Measurements from ENCODE around the gene SOX18.
A peak's percentile ranks its signal among the peaks of the same experiment; 100 is the strongest.

The SOX18 gene

DNA sequence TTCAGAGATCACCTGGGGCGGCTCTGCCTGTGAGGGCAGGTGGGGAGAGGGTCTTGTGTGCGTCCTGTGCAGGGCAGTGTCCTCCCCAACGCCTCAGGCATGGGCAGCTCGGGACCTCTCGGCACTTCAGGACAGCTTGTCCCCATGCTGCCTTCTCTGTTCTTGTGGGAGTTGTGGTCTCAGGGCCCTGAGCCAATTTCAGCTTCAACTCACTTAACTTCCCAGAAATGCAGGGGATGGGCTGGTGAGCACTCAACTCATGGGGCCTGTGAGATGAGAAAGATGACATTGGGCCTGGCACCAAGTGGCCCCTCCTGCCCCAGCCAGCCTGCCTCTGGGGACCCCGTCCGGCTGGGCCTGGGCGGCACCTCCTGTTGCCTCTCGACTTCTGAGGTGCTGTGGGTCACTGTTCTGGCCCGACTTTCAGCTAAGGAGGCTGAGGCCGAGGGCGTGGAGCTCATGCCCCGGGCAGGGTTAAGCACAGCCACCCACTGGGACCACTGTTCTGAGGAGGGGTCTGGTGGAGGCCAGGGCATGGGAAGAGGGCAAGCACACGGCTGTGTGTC, 23.1 kb upstream of the SOX18 start:
- TF ChIP-seq EP300 (IDR thresholded peaks at IDR 0.05; ENCODE audit: borderline replicate concordance) (no peak), MAX (IDR thresholded peaks at IDR 0.05) (no peak), RAD21 (IDR thresholded peaks at IDR 0.05; ENCODE audit: low read depth) (no peak), TEAD4 (IDR thresholded peaks at IDR 0.05) (no peak), TCF12 (IDR thresholded peaks at IDR 0.05; ENCODE audit: low read depth) (no peak), ZBTB7A (IDR thresholded peaks at IDR 0.05; ENCODE audit: low read depth) (no peak), TAF1 (IDR thresholded peaks at IDR 0.05; ENCODE audit: low read depth) (no peak), CEBPB (IDR thresholded peaks at IDR 0.05) (no peak), YY1 (IDR thresholded peaks at IDR 0.05; ENCODE audit: low read depth) (no peak), NFIC (IDR thresholded peaks at IDR 0.05) (no peak), FOXM1 (IDR thresholded peaks at IDR 0.05; ENCODE audit: borderline replicate concordance, low read depth) (no peak), CREB1 (IDR thresholded peaks at IDR 0.05; ENCODE audit: low read depth) (no peak), REST (IDR thresholded peaks at IDR 0.05; ENCODE audit: low read depth) (no peak), EGR1 (IDR thresholded peaks at IDR 0.05) (no peak)

GRCh38 chr20:64071341-64072332, 22.2 kb upstream of the SOX18 start:
- TF ChIP-seq YY1 (IDR thresholded peaks at IDR 0.05; ENCODE audit: low read depth) (no peak), FOXM1 (IDR thresholded peaks at IDR 0.05; ENCODE audit: borderline replicate concordance, low read depth) (no peak), RAD21 (IDR thresholded peaks at IDR 0.05; ENCODE audit: low read depth) (no peak)

DNA sequence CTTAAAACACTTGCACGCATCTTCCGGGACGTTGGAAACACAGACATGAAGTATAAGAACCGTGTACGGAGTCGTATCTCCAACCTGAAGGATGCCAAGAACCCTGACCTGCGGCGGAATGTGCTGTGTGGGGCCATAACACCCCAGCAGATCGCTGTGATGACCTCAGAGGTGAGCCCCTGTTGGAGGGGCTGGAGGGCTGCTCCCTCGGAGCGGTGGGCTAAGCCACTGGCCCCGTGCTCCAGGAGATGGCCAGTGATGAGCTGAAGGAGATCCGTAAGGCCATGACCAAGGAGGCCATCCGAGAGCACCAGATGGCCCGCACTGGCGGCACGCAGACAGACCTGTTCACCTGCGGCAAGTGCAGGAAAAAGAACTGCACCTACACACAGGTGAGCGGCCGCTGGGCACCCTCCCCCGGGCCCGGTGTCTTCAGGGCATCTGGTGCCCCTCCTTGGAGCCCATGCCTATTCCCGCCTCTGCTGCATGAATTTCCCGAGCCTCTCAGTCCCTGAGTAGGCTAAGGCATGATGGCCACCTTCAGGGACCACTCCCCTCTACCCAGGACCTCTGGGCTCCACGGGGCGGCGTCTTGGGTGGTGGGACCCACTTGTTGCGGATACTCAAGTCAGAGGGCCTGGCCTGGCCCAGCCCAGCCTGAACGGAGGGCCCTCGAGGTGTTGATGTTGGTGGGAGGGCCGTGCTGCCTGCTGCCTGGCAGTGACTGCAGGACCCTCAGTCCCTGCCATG, 21.0 kb upstream of the SOX18 start:
- no peak for TF ChIP-seq TEAD4 (IDR thresholded peaks at IDR 0.05)
- no peak for TF ChIP-seq RAD21 (IDR thresholded peaks at IDR 0.05; ENCODE audit: low read depth)
- no peak for TF ChIP-seq MAX (IDR thresholded peaks at IDR 0.05)
- no peak for TF ChIP-seq REST (IDR thresholded peaks at IDR 0.05; ENCODE audit: low read depth)
- no peak for TF ChIP-seq ZBTB7A (IDR thresholded peaks at IDR 0.05; ENCODE audit: low read depth)
- no peak for TF ChIP-seq FOXM1 (IDR thresholded peaks at IDR 0.05; ENCODE audit: borderline replicate concordance, low read depth)
- no peak for TF ChIP-seq TCF12 (IDR thresholded peaks at IDR 0.05; ENCODE audit: low read depth)
- no peak for TF ChIP-seq TAF1 (IDR thresholded peaks at IDR 0.05; ENCODE audit: low read depth)
- TF ChIP-seq NFIC (IDR thresholded peaks at IDR 0.05): no peak
- TF ChIP-seq EP300 (IDR thresholded peaks at IDR 0.05; ENCODE audit: borderline replicate concordance): no peak
- no peak for TF ChIP-seq CEBPB (IDR thresholded peaks at IDR 0.05)
- TF ChIP-seq, protein P1, sequence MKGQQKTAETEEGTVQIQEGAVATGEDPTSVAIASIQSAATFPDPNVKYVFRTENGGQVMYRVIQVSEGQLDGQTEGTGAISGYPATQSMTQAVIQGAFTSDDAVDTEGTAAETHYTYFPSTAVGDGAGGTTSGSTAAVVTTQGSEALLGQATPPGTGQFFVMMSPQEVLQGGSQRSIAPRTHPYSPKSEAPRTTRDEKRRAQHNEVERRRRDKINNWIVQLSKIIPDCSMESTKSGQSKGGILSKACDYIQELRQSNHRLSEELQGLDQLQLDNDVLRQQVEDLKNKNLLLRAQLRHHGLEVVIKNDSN (IDR thresholded peaks at IDR 0.05): no peak
- no peak for TF ChIP-seq CREB1 (IDR thresholded peaks at IDR 0.05; ENCODE audit: low read depth)
- no peak for TF ChIP-seq EGR1 (IDR thresholded peaks at IDR 0.05)
- TF ChIP-seq YY1 (IDR thresholded peaks at IDR 0.05; ENCODE audit: low read depth): no peak

DNA sequence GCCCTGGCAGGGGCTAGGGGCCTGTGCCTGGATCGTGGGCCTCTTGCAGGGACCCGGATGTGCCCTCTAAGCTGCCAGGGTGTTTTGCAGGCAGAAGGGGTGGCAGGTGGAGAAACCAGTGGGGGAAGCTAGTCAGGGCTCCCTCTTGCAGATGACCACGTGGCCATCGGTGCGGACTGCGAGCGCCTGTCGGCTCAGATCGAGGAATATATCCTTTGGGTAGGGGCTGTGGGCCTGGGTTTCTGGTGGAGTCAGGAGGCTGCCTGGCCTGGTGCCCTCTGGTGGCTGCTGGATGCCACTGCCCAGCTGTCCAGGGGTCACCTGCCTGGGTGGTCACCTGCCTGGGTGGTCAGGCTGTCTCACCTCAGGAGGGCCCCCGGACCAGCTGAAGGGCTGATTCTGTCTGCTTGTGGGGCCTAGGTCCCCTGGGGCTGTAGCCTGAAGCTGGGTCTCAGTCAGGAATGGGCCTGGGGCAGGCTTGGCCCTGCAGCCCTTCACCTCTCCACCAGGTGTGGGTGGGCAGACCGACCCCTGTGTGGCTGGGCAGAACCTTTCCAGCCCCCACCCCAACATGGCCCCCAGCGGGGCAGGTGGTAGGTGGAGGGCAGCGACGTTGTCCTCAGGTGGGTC, 20.3 kb upstream of the SOX18 start:
- TF ChIP-seq RAD21 (IDR thresholded peaks at IDR 0.05; ENCODE audit: low read depth) (peak; percentile 25; the same call in 1 of the 2 replicates), CREB1 (IDR thresholded peaks at IDR 0.05; ENCODE audit: low read depth) (no peak)

DNA sequence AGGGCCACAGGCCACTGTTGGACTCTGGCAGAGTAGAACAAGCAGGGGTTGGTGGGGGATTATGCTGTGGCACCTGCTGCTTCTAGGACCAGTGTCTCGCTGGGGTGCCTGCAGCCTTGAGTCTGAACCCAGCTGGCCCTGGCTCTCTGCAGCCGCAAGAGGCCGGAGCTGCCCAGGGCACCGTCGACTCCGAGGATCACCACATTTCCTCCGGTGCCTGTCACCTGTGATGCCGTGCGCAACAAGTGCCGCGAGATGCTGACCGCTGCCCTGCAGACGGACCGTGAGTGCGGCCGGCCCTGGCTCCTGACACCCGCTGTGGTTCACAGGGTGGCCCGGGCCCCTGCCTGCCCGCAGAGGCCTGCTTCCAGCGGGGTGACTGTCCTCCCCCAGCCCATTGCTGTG, 19.8 kb upstream of the SOX18 start:
- no peak for TF ChIP-seq EGR1 (IDR thresholded peaks at IDR 0.05)
- no peak for TF ChIP-seq NFIC (IDR thresholded peaks at IDR 0.05)
- TF ChIP-seq, protein P1 (IDR thresholded peaks at IDR 0.05): no peak
- no peak for TF ChIP-seq TEAD4 (IDR thresholded peaks at IDR 0.05)
- TF ChIP-seq CREB1 (IDR thresholded peaks at IDR 0.05; ENCODE audit: low read depth): no peak
- TF ChIP-seq RAD21 (IDR thresholded peaks at IDR 0.05; ENCODE audit: low read depth): no peak
- no peak for TF ChIP-seq TAF1 (IDR thresholded peaks at IDR 0.05; ENCODE audit: low read depth)
- TF ChIP-seq MAX (IDR thresholded peaks at IDR 0.05): no peak
- no peak for TF ChIP-seq CEBPB (IDR thresholded peaks at IDR 0.05)
- no peak for TF ChIP-seq ZBTB7A (IDR thresholded peaks at IDR 0.05; ENCODE audit: low read depth)
- no peak for TF ChIP-seq TCF12 (IDR thresholded peaks at IDR 0.05; ENCODE audit: low read depth)
- TF ChIP-seq REST (IDR thresholded peaks at IDR 0.05; ENCODE audit: low read depth): no peak
- TF ChIP-seq EP300 (IDR thresholded peaks at IDR 0.05; ENCODE audit: borderline replicate concordance): no peak
- TF ChIP-seq YY1 (IDR thresholded peaks at IDR 0.05; ENCODE audit: low read depth): no peak

Data from Ishikawa (cell line).